Measurements from ENCODE around the gene ARPIN.
"Not testable (repeated sequence)": the region's sequence is repeated elsewhere in the genome, so short reads cannot be mapped to it uniquely, and the experiment has no call there.

Gene ARPIN

GRCh38 chr15:89893696-89894447 is 18.9 kb downstream of the ARPIN start, which contains the start of gene AP3S2:
AP3S2 (minus strand) TSS chr15:89893994; CDS start chr15:89893949, 45 bp downstream.
- DNase-seq (ENCODE audit: extremely low read depth, insufficient read length), result peak; percentile 93
- Histone ChIP-seq H3K27me3 (replicated peaks; ENCODE audit: control insufficient read depth, insufficient read depth, low read length) (no peaks in the 10 kb centered on the region), H3K36me3 (ENCODE audit: control insufficient read depth, insufficient read depth, low read length) (no peaks in the 10 kb centered on the region), H3K4me3 (replicated peaks; ENCODE audit: low read depth, low read length) (peak within 1 kb of the TSS; percentile 93)
- TF ChIP-seq, protein P1, sequence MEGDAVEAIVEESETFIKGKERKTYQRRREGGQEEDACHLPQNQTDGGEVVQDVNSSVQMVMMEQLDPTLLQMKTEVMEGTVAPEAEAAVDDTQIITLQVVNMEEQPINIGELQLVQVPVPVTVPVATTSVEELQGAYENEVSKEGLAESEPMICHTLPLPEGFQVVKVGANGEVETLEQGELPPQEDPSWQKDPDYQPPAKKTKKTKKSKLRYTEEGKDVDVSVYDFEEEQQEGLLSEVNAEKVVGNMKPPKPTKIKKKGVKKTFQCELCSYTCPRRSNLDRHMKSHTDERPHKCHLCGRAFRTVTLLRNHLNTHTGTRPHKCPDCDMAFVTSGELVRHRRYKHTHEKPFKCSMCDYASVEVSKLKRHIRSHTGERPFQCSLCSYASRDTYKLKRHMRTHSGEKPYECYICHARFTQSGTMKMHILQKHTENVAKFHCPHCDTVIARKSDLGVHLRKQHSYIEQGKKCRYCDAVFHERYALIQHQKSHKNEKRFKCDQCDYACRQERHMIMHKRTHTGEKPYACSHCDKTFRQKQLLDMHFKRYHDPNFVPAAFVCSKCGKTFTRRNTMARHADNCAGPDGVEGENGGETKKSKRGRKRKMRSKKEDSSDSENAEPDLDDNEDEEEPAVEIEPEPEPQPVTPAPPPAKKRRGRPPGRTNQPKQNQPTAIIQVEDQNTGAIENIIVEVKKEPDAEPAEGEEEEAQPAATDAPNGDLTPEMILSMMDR (IDR thresholded peaks at IDR 0.05; ENCODE audit: insufficient read depth, low read length, poor library complexity, severe bottlenecking), result no peak

GRCh38 chr15:89893027-89893426 is 19.7 kb downstream of the ARPIN start:
- Histone ChIP-seq H3K4me3 (replicated peaks; ENCODE audit: low read depth, low read length) (peak overlapping the region; percentile 93), H3K36me3 (ENCODE audit: control insufficient read depth, insufficient read depth, low read length) (peaks cover 4% of the 10 kb centered on the region), H3K27me3 (replicated peaks; ENCODE audit: control insufficient read depth, insufficient read depth, low read length) (no peaks in the 10 kb centered on the region)
- TF ChIP-seq, protein P1 (IDR thresholded peaks at IDR 0.05; ENCODE audit: insufficient read depth, low read length, poor library complexity, severe bottlenecking), result no peak
- DNase-seq (ENCODE audit: extremely low read depth, insufficient read length), result no peak

GRCh38 chr15:89888214-89888804 is 24.4 kb downstream of the ARPIN start:
- Histone ChIP-seq H3K4me3 (replicated peaks; ENCODE audit: low read depth, low read length) (no peak overlapping the region), H3K36me3 (ENCODE audit: control insufficient read depth, insufficient read depth, low read length) (peaks cover 5% of the 10 kb centered on the region), H3K27me3 (replicated peaks; ENCODE audit: control insufficient read depth, insufficient read depth, low read length) (no peaks in the 10 kb centered on the region)
- TF ChIP-seq, protein P1 (IDR thresholded peaks at IDR 0.05; ENCODE audit: insufficient read depth, low read length, poor library complexity, severe bottlenecking), result peak; percentile 44
- no peak for DNase-seq (ENCODE audit: extremely low read depth, insufficient read length)

GRCh38 chr15:89885611-89886010 is 27.1 kb downstream of the ARPIN start:
- TF ChIP-seq, protein P1 (IDR thresholded peaks at IDR 0.05; ENCODE audit: insufficient read depth, low read length, poor library complexity, severe bottlenecking), result no peak
- peaks cover 6% of the 10 kb centered on the region for H3K36me3 ChIP-seq (ENCODE audit: control insufficient read depth, insufficient read depth, low read length)
- no peaks in the 10 kb centered on the region for H3K27me3 ChIP-seq (replicated peaks; ENCODE audit: control insufficient read depth, insufficient read depth, low read length)
- H3K4me3 ChIP-seq (replicated peaks; ENCODE audit: low read depth, low read length), result no peak overlapping the region
- DNase-seq (ENCODE audit: extremely low read depth, insufficient read length), result no peak

- H3K4me3 ChIP-seq (replicated peaks; ENCODE audit: low read depth, low read length); H3K27me3 ChIP-seq (replicated peaks; ENCODE audit: control insufficient read depth, insufficient read depth, low read length); DNase-seq (ENCODE audit: extremely low read depth, insufficient read length); H3K36me3 ChIP-seq (ENCODE audit: control insufficient read depth, insufficient read depth, low read length): not testable (repeated sequence)
Measured at GRCh38 chr15:89885179-89885578, 27.6 kb downstream of the ARPIN start.

GRCh38 chr15:89883518-89883917 is 29.2 kb downstream of the ARPIN start:
- no peaks in the 10 kb centered on the region for H3K27me3 ChIP-seq (replicated peaks; ENCODE audit: control insufficient read depth, insufficient read depth, low read length)
- TF ChIP-seq, protein P1 (IDR thresholded peaks at IDR 0.05; ENCODE audit: insufficient read depth, low read length, poor library complexity, severe bottlenecking), result no peak
- no peak for DNase-seq (ENCODE audit: extremely low read depth, insufficient read length)
- no peak overlapping the region for H3K4me3 ChIP-seq (replicated peaks; ENCODE audit: low read depth, low read length)
- H3K36me3 ChIP-seq (ENCODE audit: control insufficient read depth, insufficient read depth, low read length), result peaks cover 3% of the 10 kb centered on the region
